Measurements from ENCODE around the gene IFIT3.

DNA sequence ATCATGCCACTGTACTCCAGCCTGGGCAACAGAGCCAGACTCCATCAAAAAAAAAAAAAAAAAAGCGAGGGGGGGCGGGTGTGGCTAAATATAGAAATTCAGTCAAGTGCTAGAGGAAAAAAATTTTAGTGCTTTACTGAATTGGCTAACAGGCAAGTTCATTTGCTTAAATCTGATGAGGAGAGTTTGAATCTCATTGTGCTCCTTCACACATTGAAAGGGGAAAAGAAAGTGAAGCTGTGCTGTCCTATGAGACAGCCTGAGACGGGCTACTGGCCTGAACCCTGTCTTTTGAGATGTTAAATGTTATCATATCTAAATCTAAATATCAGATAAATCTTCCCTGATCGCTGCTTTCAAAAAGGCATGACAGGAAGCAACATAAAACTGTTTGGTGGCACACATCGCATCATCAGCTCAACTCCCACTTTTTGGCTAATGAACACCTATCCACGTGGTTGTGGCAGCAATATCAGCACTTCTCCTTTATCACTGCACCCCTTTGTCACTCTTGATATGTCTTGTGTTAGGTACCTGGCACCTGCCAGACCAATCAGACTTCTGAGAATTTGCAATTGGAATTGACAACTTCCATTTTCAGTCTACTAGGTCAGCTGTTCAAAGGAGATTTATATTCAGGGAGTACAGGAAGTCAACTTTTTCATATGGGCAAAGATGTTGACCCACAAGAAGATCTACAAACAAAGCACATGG lies 36.1 kb downstream of the IFIT3 start:
- no peak for TF ChIP-seq ZNF670 (tag by site-specific recombination; IDR thresholded peaks at IDR 0.05; ENCODE audit: low read depth)
- TF ChIP-seq, protein P1, sequence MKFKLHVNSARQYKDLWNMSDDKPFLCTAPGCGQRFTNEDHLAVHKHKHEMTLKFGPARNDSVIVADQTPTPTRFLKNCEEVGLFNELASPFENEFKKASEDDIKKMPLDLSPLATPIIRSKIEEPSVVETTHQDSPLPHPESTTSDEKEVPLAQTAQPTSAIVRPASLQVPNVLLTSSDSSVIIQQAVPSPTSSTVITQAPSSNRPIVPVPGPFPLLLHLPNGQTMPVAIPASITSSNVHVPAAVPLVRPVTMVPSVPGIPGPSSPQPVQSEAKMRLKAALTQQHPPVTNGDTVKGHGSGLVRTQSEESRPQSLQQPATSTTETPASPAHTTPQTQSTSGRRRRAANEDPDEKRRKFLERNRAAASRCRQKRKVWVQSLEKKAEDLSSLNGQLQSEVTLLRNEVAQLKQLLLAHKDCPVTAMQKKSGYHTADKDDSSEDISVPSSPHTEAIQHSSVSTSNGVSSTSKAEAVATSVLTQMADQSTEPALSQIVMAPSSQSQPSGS (tag by site-specific recombination; IDR thresholded peaks at IDR 0.05; ENCODE audit: low read depth) = no peak
- no peak for TF ChIP-seq KLF10 (tag by site-specific recombination; IDR thresholded peaks at IDR 0.05)
- TF ChIP-seq, protein P2, sequence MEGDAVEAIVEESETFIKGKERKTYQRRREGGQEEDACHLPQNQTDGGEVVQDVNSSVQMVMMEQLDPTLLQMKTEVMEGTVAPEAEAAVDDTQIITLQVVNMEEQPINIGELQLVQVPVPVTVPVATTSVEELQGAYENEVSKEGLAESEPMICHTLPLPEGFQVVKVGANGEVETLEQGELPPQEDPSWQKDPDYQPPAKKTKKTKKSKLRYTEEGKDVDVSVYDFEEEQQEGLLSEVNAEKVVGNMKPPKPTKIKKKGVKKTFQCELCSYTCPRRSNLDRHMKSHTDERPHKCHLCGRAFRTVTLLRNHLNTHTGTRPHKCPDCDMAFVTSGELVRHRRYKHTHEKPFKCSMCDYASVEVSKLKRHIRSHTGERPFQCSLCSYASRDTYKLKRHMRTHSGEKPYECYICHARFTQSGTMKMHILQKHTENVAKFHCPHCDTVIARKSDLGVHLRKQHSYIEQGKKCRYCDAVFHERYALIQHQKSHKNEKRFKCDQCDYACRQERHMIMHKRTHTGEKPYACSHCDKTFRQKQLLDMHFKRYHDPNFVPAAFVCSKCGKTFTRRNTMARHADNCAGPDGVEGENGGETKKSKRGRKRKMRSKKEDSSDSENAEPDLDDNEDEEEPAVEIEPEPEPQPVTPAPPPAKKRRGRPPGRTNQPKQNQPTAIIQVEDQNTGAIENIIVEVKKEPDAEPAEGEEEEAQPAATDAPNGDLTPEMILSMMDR (tag by site-specific recombination; IDR thresholded peaks at IDR 0.05) = no peak
- no peak for TF ChIP-seq MZF1 (tag by site-specific recombination; IDR thresholded peaks at IDR 0.05; ENCODE audit: borderline replicate concordance)
- TF ChIP-seq ZNF174 (tag by site-specific recombination; IDR thresholded peaks at IDR 0.05) = no peak
- no peak for TF ChIP-seq REPIN1 (tag by site-specific recombination; IDR thresholded peaks at IDR 0.05; ENCODE audit: low read depth)
